Cardiac septum (tissue), 1 donor: ENCODE data around the gene KCNE2. TPM values are rescaled to one million over a fixed set of nuclear protein-coding genes. Genes with fewer than 3 reads are reported as not detected.

ENCODE experiments used
- DNase-seq: peaks from one replicate; pipeline ENCODE4 v3.0.0-alpha.2; 2020; ENCODE audit warnings: low spot score
- intact Hi-C: fragments of 100-400 bp; cut with DNase I; formaldehyde crosslinking; loops from one replicate; pipeline ENCODE4 v1.14.0; 2022
- long read RNA-seq: library from polyadenylated mRNA; unstranded; transcript quantifications from one replicate; pipeline ENCODE4 v2.0.0, GENCODE V29; 2021
- total RNA-seq: library from RNA; stranded (reverse); fragmentation: NEBNext Ultra II Directional; extraction: Animal tissue kit (Norgen Biotek cat#: 25700); gene quantifications from one replicate; pipeline ENCODE4 v1.2.1, GENCODE V29; 2021
- donor health status: DM: no; HTN: no; CAD: no.

KCNE2 gene, protein sequence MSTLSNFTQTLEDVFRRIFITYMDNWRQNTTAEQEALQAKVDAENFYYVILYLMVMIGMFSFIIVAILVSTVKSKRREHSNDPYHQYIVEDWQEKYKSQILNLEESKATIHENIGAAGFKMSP
- 0.22 TPM for total RNA-seq
- long read RNA-seq, result 0 reads

DNA sequence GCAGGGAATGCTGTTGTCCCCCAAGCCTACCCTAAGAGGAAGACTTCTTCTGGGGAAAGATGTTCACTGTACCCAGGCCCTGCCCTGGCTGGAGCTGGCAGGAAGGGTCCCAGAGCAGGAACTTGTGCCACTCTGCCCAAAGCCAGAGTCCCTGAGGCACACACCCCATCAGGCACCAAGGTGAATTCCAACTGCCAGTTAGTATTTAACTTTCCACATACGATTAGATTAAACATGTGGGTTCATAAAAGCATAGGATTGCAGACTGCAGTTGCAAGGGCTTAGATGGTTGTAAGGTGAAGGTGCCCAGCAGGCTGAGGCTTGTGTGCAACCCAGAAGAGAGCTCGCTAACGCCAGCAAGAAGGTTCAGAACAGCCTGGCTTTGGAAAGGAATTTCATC lies at the start of gene KCNE2:
Gene KCNE2, plus strand, starts transcription at position 274 of the 400 bp plus-strand sequence. CDS start 6,473 bp downstream, outside the sequence.
- no peak for DNase-seq
- intact Hi-C loops, result no loop called here

DNA sequence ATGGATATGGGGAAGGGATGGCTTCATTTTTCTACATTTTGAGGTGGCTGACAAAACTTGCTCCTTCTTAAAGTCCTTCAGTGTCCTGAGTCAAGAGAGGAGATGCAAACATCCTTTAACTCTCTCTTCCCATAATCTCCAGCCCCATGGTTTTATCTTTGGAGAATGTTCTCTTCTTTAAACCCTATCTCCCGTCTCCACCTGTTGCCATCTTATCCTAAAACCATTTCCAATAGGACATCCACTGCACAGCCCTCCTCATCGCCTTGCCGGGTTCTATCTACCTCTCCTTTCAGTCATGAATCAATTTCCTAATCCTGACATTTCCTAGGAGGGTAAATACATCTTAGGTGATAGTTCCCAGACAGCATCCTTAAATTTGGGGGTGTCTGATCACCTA lies 44.2 kb upstream of the KCNE2 start:
- intact Hi-C loops, result no loop called here
- no peak for DNase-seq

DNA sequence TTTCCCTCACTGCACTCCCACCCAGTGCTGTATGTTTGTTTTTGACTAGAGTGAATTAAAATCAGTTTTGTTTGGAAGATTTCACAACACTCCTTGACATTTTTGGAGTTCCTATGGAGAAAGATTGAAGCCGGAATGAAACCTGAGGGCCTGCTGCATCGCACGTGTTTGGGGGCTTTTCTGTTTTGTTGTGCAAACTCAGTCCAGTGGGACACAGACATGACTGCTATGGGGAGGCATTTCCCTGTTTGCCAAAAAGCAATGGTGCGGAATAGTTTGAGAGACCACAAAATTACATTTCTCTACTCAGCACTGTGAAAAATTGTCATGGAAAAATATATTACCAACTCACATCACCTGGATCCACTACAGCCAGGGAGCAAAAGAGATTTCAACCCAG lies 43.8 kb upstream of the KCNE2 start:
- intact Hi-C loops, result no loop called here

DNA sequence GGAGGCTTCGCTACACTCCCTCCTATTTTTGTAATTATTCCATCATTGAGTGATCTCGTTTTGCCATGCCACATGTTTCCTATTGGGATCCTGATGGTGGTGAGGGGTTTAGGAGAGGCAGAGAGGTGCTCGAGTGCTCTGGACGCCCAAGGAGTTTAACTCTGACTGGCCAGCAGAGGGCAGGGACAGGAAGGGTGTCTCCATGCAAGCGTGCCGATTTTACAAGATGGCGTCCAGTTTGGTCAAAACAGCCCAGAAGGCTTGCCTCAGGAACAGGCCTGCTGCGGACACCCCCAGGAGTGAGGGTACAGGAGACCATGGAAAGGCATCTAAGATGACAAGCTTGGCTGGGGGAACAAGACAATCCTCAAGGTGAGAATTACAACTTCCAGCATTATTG lies 33.8 kb upstream of the KCNE2 start:
- no peak for DNase-seq
- intact Hi-C loops, result no loop called here

More for the DNA sequence above, 43.8 kb upstream of the KCNE2 start:
- no peak for DNase-seq

DNA sequence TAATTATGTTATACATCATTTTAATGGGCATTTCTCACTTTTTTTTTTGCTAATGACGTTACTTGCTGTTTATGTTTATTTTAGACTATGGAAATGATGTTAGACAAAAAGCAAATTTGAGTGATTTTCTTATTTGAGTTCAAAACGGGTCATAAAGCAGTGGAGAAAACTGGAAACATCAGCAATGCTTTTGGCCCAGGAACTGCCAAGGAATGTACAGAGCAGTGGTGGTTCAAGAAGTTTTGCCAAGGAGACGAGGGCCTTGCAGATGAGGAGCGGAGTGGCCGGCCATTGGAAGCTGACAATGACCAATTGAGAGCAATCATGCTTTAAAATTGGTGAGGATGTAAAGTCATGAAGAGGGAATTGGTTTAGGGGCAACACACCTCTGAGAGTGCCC lies 32.1 kb upstream of the KCNE2 start:
- intact Hi-C loops, result no loop called here
- DNase-seq, result no peak

DNA sequence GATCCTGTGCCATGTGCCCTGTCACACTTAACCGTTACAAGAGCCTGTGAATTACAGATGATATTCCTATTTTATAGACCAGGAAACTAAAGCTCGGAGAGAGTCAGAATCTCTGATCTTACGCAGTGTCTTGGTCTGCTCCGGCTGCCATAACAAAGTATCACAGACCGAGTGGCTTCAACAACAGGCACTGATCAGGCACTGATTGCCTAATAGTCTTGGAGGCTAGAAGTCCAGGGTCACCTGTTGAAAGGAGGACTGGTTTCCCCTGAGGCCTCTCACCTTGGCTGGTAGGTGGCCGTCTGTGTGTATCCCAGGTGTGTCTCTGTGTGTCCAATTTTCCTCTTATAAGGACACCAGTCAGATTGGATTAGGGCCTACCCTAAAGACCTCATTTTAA lies 31.5 kb upstream of the KCNE2 start:
- intact Hi-C loops, result no loop called here
- DNase-seq, result no peak

DNA sequence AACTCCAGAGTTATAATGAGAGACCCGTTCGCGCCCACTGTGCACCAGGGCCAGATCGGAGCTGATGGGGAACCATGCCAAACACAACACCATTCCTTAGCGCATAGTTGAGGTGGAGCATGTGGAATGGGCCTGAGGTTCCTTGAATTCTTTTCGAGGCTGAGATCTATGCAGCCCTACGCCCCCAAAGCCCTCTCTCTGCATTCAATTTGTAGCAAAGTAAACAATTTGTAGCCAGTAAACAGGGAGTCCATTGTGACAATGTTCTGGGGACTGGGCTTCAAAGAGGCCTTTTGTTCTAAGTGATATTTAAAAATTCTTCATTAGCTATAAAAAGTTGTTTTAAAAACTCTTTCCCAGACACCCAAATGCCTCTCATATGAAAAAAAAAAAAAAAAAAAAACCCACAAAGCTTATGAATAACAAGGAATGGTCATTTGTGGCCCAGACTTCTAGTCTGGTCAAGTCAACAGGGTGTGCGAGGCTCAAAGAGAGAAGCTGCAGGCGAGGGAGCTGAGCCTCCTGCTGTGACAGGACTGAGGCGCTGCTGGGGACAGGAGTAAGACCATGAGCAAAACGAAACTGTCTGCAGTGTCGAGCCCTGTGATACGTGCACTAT lies 30.6 kb upstream of the KCNE2 start:
- DNase-seq, result no peak
- intact Hi-C loops, result no loop called here

DNA sequence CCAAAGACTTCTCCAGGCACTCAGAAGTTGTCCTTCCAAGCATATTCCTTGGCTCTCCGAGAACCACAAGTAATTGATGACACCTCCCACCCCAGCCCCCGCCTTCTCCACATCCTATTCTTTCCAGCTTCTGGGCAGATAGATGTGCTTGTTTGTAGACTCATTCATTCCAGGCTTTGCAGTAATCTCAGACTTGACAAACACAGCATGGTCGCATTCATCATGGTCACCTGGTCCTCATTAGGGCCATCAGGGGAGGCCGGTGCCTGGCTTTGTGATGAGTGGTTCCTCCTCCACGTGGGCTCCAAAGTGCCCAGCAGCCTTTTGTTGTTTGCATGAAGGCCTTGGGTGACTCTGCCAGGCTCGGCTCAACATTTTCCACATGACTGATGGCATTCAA lies 28.5 kb upstream of the KCNE2 start:
- DNase-seq, result no peak
- intact Hi-C loops, result no loop called here

DNA sequence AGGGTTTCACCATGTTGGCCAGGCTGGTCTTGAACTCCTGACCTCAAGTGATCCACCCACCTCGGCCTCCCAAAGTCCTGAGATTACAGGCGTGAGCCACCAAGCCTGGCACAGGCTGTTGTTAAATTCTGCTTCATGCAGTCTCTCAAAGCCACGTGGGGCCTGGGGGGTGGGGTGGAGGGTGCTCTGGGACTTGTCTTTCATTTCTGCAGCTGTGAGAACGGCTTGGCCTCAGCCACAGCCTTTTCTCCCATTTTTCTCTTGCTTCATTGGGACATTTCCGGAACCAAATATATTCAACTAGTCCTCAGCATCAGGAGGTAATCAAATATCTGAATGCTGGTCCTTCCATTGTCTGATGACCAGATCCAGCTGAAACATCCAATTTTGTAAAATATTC lies 27.6 kb upstream of the KCNE2 start:
- intact Hi-C loops, result no loop called here
- no peak for DNase-seq

DNA sequence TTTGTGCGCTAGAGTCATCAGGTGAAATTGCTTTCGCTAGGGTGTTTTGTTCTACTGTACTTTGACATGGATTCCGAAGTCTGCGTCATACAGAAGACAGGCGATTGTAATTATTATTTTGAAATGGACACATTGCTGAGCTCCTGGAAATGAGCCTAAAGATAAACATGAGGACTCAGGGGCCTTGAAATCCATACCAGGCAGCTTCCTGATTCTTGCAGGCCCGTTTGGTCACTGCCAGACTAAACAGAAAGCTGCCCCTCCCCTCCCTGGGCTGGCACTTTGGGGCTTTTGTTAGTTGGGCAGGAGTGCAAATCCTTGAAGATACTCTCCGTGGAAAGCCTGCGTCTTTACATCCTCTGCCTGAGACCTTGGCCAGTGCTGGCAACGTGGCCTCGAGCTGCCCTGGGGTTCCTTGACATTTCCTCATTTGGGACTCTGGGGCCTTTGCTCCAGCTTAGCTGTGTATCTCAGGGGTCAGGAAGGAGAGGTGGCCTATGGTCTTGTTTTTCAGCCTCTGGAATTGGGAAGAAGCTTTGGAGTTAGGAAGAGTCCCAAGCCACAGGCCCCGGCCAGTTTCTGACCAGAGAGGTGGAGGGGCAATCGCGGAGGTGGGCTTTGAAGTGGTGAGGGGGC lies 26.9 kb upstream of the KCNE2 start:
- intact Hi-C loops, result no loop called here
- DNase-seq, result no peak

DNA sequence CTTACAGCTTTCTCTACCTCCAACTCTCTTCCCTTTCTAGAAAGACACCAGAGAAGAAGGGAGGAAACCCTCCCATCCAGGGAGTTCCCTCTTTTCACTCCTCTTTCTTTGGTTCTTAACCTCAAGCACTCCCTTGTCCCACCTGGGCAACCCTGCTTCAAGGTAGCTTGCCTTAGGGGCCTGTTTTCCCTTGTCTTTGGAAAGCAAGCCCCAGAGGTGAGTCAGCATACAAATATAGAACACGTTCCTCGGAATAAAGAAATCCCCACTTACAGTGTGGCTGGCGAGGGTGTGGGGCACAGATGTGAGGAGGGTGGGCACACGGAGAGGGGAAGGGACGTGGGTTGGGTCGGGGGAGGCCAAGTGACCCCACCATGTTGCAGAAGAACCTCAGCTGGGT lies 26.1 kb upstream of the KCNE2 start:
- intact Hi-C loops, result no loop called here
- no peak for DNase-seq

DNA sequence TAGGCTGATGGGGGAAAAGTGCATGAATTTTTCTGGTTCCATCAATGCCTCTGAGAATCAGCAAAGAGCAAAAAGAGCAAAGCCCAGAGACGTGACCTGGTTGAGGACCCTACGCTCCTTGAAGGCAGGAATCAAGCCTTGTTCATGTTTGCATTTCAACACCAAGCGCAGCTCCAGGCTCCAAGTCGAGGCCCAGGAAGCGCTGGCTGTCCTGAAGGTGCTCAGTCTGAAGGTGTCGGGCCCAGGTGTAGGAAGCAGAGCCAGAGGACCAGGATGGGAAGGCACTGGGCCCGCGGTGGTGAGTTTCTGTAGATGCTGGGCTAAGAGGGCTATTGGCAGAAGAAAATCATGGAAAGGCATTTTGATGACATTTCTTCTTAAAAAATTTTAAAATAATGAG lies 25.6 kb upstream of the KCNE2 start:
- intact Hi-C loops, result no loop called here
- DNase-seq, result no peak

DNA sequence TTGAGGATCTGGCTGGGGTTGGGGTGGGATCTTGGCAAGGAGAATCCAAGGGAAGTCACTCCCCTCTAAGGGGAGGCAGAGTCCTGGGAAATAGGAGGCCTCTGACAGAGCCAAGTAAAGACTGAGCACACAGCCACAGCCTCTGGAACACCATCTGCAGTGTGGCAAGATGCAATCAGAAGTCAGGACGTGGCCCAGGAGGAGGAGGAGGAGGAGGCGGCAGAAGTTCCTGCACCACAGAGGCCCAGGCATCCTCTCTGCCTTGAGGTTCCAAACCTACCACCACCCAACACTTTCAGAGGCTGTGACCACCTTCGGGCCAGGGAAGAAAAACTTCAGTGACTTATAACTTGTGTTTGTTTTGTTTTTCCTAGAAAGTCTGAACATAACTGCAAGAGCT lies 23.7 kb upstream of the KCNE2 start:
- intact Hi-C loops, result no loop called here

DNA sequence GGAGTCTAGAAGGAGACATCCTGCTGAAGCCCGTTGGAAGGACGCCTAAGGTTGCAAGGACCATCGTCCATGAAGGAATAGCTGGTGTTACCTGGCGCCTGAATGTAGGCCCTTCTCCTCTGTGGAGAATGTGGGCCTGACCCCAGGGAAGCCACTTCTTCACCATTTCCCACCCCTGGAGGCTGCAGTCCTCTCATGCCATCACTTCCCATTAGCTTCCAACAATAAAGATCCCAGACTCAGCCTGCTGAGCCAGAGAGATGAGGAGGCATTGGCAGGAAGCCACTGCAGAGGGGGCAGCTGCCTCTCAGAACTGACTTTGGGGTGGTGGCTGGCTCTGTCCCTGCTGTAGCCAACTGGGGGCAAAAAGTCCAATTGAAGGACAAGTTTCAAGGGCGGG lies 21.3 kb upstream of the KCNE2 start:
- intact Hi-C loops, result no loop called here
- no peak for DNase-seq

More for the DNA sequence above, 23.7 kb upstream of the KCNE2 start:
- no peak for DNase-seq

DNA sequence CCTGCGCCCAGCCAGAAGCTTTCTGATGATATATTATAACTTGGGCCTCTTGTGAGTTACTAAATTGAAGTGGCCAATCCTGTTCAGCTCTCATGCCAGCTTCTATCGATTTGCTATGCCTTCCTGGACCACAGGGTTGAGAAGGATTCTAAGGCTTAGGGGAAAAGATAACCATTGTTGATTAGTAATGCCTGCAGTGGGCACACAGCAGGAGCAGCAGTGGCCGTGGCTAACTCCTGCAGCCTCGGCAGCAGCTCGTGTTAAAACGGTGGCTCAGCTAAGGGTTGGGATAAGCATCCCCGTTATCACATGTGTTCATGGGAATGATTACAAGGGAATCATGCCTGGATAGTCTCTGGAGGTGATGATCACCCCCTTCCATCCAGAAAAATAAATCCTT lies 20.5 kb upstream of the KCNE2 start:
- intact Hi-C loops, result no loop called here
- no peak for DNase-seq

DNA sequence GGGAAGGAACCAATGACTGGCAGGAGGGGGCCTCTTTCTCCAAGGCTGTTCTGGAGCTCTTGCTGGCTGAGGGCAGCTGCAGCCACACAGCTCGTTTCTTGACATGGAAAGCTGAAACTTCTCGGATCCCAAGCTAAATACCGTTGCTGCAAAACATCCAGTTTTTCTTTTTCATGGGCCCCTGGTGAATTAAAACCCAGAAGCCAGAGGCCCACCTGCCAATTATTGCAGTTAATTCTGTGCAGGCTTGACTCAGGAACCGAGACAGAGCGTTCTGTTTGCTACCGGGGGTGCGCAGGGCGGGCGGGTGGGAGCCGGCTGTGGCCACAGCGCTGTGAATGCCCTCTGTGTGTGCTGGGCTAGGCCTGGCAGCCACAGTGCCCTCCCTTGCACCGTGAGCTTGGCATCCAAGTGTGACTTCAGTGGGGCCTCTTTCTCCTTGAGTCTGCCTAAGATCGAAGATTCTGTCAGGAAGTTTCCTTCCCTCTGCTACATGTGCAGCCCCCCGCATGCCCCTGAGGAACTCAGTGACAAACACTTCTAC lies 19.9 kb upstream of the KCNE2 start:
- intact Hi-C loops, result no loop called here
- DNase-seq, result no peak

DNA sequence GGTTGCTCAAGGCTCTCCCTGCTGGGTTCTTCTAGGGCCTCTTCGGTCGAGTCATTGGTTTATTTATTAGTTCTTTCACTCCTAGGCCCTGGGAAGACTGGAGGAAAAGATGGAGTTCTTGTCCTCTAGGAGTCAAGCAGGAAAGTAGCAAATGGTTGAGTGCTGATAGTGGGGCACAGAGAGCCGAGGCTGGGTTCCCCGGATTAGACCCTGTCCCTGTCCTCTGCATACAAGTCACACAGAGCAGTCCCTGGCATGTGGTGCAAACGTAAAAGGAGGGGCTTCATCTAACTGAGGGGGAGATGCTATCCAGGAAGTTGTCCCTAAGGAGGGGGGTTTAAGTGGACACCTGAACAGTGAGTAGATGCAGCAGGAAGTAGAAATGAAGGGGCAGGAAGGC lies 19.2 kb upstream of the KCNE2 start:
- intact Hi-C loops, result no loop called here
- DNase-seq, result no peak

DNA sequence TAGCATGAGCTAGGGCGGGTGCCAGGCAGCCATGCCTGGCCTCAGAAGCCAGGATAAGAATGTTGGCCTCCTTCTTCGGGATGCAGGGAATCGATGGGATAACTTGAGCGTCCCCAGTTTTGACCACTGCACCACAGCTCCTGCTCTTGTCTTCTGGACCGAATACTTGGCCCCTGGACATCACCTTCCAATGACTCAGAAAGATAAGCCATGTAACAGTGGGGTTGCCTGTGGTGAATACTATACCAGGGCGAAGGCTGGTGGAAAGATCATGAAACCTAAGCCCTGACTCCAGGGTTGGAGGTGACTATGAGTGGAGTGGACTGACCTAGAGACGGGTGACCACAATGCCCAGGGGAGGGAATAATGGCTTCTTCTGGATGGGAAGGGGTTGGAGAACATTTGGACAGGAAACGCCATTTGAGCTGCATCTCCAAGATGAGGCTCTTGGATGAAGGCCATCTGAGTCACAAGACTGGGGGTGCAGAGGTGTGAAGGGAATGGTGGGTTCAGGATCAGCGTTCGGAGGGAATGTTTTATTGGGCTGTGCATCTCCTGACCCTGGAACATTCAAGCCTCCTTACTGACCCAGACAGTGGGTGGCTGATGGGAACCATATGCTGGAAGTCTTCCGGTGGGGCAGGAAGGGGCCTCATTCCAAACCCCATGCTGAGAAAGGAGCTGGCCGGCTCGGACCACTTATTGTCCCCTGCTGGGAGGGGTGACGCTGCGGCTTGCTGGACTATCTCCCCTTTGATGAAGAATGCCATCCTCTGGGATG lies 18.5 kb upstream of the KCNE2 start:
- intact Hi-C loops, result loop anchor here (5.0 kb wide), 2 partner anchors 218 to 273 kb away; partner anchors contain the start of genes MRPS6 and SLC5A3
- no peak for DNase-seq

DNA sequence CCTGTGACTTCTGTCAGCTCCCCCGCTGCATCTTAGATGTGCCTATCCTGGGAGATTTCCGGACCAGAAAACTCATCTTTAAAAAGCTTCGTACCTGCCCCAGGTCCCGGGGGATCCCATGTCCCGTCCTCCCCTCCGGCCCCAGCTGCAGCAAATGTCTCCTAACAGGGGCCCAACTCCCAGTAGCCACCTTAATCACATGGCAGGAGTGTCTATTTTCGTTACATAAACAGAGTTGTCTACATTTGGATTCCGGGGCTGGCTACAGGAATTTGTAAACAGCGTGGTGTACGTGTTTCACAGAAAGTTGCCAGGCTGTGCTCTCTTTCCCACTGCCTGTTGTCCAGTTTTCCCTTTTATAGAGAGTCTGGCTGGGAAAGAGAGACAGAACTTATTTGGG lies 17.9 kb upstream of the KCNE2 start:
- no peak for DNase-seq
- intact Hi-C loops, result loop anchor here (5.0 kb wide), 2 partner anchors 219 to 274 kb away; partner anchors contain the start of genes MRPS6 and SLC5A3

DNA sequence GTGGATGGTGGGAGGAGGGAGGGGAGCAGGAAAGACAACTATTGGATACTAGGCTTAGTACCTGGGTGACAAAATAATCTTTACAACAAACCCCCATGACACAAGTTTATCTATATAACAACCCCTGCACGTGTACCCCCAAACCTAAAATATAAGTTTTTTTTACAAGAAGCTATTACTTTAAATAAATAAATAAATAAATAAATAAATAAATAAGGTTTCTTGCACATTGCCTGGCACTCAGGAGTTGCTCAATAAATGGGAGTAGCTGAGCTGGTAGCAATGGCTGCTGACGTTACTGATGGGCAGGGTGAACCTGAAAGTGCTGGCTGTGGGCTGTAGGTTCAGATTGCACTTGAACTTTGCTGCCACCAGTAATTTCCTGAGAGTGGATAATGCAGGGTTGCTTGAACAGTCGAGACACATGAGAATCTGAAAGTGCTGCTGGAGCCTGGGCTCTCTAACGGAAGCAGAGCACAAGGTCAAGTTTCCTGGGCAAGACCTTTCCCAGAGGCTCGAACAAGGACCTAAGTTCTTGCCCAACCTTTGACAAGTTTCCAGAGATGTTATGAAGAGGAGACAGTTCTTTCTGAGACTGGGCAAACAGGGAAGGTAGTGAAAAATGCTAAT lies 14.8 kb upstream of the KCNE2 start:
- intact Hi-C loops, result loop anchor here (1.0 to 5.0 kb wide), 3 partner anchors 222 to 426 kb away; partner anchors contain the start of genes MRPS6 and SLC5A3
- no peak for DNase-seq
